BJ (cell line): ENCODE data around the gene SLC35A1. TPM values are rescaled to one million over a fixed set of nuclear protein-coding genes. Genes with fewer than 3 reads are reported as not detected.

Experiments used
- CTCF ChIA-PET: fragments of 350-600 bp; formaldehyde crosslinking; extraction: SDS; loops from one replicate; lab custom pipeline; 2021; ENCODE audit warnings: antibody characterized with exemption, inconsistent platforms; lab: Yijun Ruan, JAX
- POLR2A ChIA-PET: fragments of 300-600 bp; sonication (Branson Sonifier 250); formaldehyde crosslinking; extraction: SDS; loops from one replicate; lab custom pipeline; 2021; ENCODE audit warnings: antibody characterized with exemption; lab: Charles Lee
- DNase-seq: peaks from one replicate; pipeline ENCODE4 v3.0.0-alpha.2; 2011; ENCODE audit warnings: low read depth
- H3K27me3 ChIP-seq: 2 replicates; pipeline ENCODE4 v1.6.0; 2011; ENCODE audit warnings: low read length; ENCODE audit not compliant: control insufficient read depth, insufficient read depth
- H3K36me3 ChIP-seq: 2 replicates; pipeline ENCODE4 v1.5.1; 2011; ENCODE audit warnings: low read length; ENCODE audit not compliant: control insufficient read depth, insufficient read depth
- H3K4me3 ChIP-seq: 2 replicates; pipeline ENCODE4 v1.5.1; 2011; ENCODE audit warnings: low read depth, mild to moderate bottlenecking, control low read depth, low read length
- CTCF ChIP-seq: IDR thresholded peaks from 2 replicates; pipeline ENCODE4 v1.5.1; 2011; ENCODE audit warnings: low read depth, mild to moderate bottlenecking, control low read depth, inconsistent platforms, low read length, moderate library complexity; ENCODE audit not compliant: insufficient read depth
- polyA plus RNA-seq: library from polyadenylated mRNA; depleted of rRNA; stranded (reverse); fragments of >200 nt; gene quantifications from 2 replicates; pipeline ENCODE4 v1.2.3, GENCODE V29; 2011

SLC35A1 gene
- polyA plus RNA-seq, 1 experiment, result 10.5 TPM

DNA sequence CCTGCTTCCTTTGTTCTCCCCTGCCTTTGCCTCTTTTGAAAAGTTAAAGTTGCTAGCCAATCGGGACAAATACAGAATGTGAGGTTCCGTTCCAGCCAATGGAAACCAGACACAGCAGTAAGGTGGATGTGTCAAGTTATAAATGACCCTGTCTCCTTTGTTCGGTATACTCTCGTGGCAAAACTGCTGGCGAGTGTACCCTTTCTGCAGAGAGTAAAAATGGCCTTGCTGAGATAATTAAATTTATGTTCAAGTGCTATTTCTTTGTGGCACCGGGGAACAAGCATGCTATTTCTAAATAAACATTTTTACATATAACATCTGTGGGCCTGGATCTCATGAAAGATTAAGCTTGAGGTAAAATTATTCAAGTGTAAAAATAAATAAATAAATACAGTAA is 66.8 kb downstream of the SLC35A1 start:
- no peak for TF ChIP-seq CTCF
- no peak overlapping the region for H3K4me3 ChIP-seq
- no peaks in the 10 kb centered on the region for H3K27me3 ChIP-seq
- POLR2A ChIA-PET, result no interaction called here
- CTCF ChIA-PET, result no interaction called here
- H3K36me3 ChIP-seq, result peaks cover 13% of the 10 kb centered on the region
- no peak for DNase-seq

DNA sequence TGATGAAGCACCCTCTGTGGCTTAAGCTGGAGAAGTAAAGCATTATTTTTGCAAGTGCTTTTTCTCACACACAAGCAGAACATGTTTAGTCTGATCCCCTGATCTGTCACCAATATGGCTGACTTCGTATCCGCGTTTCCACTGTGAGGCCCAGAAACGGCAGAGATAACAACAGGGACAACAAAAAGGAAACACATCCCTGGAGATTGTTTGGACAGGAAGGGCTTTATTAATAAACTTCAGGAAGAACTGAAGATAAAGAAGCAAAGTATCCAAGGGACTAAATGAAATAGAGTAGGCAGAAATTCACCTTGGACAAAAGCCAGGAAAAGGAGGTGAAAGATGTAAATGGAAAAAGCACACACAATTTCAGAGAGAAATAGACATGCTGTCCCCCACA is 67.8 kb downstream of the SLC35A1 start:
- no peak overlapping the region for H3K4me3 ChIP-seq
- DNase-seq, result no peak
- peaks cover 10% of the 10 kb centered on the region for H3K36me3 ChIP-seq
- ChIA-PET POLR2A (no interaction called here), CTCF (no interaction called here)
- H3K27me3 ChIP-seq, result no peaks in the 10 kb centered on the region
- no peak for TF ChIP-seq CTCF

DNA sequence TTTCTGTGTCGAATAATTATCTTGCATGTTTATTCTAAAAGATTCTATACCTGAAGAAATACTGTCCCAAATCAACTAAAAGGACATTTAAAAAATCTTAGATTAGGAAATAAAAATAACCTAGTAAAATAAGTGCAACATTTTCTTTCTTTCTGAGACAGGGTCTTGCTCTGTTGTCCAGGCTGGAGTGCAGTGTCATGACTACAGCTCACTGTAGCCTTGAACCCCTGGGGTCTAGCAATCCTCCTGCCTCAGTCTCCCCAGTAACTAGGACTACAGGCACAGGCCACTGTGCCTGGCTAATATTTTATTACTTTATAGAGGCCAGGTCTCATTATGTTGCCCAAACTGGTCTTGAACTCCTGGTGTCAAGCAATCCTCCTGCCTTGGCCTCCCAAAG is 68.3 kb downstream of the SLC35A1 start:
- Histone ChIP-seq H3K4me3 (no peak overlapping the region), H3K27me3 (no peaks in the 10 kb centered on the region), H3K36me3 (peaks cover 10% of the 10 kb centered on the region)
- no peak for TF ChIP-seq CTCF
- ChIA-PET POLR2A (no interaction called here), CTCF (no interaction called here)
- DNase-seq, result no peak

DNA sequence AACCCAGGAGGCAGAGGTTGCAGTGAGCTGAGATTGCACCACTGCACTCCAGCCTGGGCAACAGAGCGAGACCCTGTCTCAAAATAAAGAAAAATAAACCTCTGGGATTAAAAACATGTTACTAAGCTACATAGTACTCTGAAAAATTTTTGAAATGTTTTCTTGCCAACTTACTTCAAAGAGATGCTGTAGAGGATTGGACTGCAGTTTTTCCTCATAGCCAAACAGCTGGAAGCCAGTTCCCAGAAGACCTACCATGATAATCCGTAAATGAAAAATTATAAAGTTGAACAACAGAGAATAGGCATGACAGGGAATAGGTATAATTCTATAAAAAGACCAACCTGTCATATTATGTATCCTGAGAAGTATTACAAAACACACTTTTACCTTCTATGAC is 69.0 kb downstream of the SLC35A1 start:
- TF ChIP-seq CTCF, result no peak
- Histone ChIP-seq H3K27me3 (no peaks in the 10 kb centered on the region), H3K4me3 (no peak overlapping the region), H3K36me3 (peaks cover 14% of the 10 kb centered on the region)
- ChIA-PET POLR2A (no interaction called here), CTCF (interaction anchor here (0.9 kb wide), 1 partner anchor 33 kb away, joined by 5 read pairs; no protein-coding TSS in a partner anchor)
- DNase-seq, result no peak

GRCh38 chr6:87543696-87544473 is 71.1 kb downstream of the SLC35A1 start:
- no peak for DNase-seq
- TF ChIP-seq CTCF, result no peak
- Histone ChIP-seq H3K27me3 (no peaks in the 10 kb centered on the region), H3K36me3 (peaks cover 15% of the 10 kb centered on the region), H3K4me3 (no peak overlapping the region)
- POLR2A ChIA-PET, result no interaction called here
- CTCF ChIA-PET, result no interaction called here
